Small intestine (tissue), 7 donors: ENCODE results near the gene ACOT7. TPM values are rescaled to one million over a fixed set of nuclear protein-coding genes. Genes with fewer than 3 reads are reported as not detected.
A peak's percentile ranks its signal among the peaks of the same experiment; 100 is the strongest.

Experiments used
- DNase-seq, 2 donors: peaks; one replicate each; pipeline versions ENCODE4 v3.0.0 to v3.0.0-alpha.2; 2013
- FAIRE-seq: peaks from 2 replicates; lab custom pipeline; 2012; peaks lifted over from hg19 to GRCh38; lab: Jason Lieb, UNC
- H3K27ac ChIP-seq, 3 donors: one replicate each; pipeline ENCODE4 v1.5.1; 2013; ENCODE audit warnings: low read length in 2 of 3, mild to moderate bottlenecking in 2 of 3, control low read depth in 1 of 3, inconsistent platforms in 1 of 3, low read depth in 1 of 3, moderate library complexity in 1 of 3
- H3K27me3 ChIP-seq, 3 donors: one replicate each; pipeline ENCODE4 v1.6.1; 2013; ENCODE audit warnings: low read length in 3 of 3, inconsistent platforms in 1 of 3; ENCODE audit not compliant: control insufficient read depth in 3 of 3, insufficient read depth in 3 of 3
- H3K36me3 ChIP-seq, 3 donors: one replicate each; pipeline ENCODE4 v1.6.1; 2013; ENCODE audit warnings: low read length in 3 of 3, inconsistent platforms in 1 of 3, low read depth in 1 of 3, mild to moderate bottlenecking in 1 of 3, moderate library complexity in 1 of 3; ENCODE audit not compliant: control insufficient read depth in 3 of 3, insufficient read depth in 2 of 3
- H3K4me1 ChIP-seq, 3 donors: one replicate each; pipeline ENCODE4 v1.6.1; 2013; ENCODE audit warnings: low read length in 2 of 3, inconsistent platforms in 1 of 3, low read depth in 1 of 3, mild to moderate bottlenecking in 1 of 3, moderate library complexity in 1 of 3; ENCODE audit not compliant: control insufficient read depth in 3 of 3, insufficient read depth in 2 of 3
- H3K4me3 ChIP-seq, 3 donors: one replicate each; pipeline ENCODE4 v1.5.1; 2013; ENCODE audit warnings: low read length in 3 of 3, control low read depth in 1 of 3, inconsistent platforms in 1 of 3, low read depth in 1 of 3, mild to moderate bottlenecking in 1 of 3, moderate library complexity in 1 of 3
- H3K9me3 ChIP-seq, 2 donors: one replicate each; pipeline ENCODE4 v1.6.1; 2013; ENCODE audit warnings: low read depth in 1 of 2, low read length in 1 of 2; ENCODE audit not compliant: control insufficient read depth in 2 of 2, insufficient read depth in 1 of 2
- WGBS, 3 donors: extraction: QIAGEN DNeasy Blood & Tissue Kit; methylation state at CpG; one replicate each; pipeline ENCODE4 v1.1.7; 2013; 5-methylcytosine and 5-hydroxymethylcytosine counted together
- polyA plus RNA-seq, 4 donors: library from polyadenylated mRNA; stranded (reverse) in 3 of 4; unstranded in 1 of 4; fragments of 200-250 nt in 3 of 4; fragments of 120-200 nt in 1 of 4; gene quantifications; one replicate each; pipeline versions ENCODE4 v1.2.1 to v1.2.3, GENCODE V29; 2013
- donor health status: healthy with polysubstance abuse.
- donor health status: control.
- donor health status: control.
- donor health status: Bipolar disorder and iron deficiency.
- donor health status: healthy.

Gene ACOT7
- polyA plus RNA-seq, 4 donors, result 20.3 to 93.8 (median 73.7) TPM

DNA sequence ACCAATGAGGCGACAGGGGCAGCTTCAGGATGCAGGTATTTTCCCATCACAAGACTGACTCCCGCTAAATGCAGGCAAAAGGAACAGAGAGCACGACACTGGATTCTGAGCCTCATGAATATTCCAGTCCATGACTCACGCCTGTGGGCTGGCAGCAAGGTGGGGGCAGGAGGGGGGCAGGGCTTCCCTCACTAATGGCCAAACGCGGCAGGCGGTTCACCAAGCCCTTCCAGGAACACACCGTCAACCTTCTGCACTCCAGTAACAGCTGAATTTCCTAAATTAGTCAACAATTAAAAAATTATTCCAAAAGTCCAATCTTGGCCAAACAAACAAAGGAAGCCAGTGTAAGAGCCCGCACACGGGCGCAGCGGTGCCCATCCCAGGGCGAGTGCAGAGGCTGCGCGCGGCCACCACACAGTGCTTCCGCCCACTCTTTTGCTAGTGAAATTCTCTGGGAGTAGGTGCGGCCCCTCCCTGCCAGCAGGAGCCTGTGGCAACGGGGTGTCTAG, 120.1 kb downstream of the ACOT7 start:
- FAIRE-seq (no peak), DNase-seq (peak; percentile 61 to 65)
- Histone ChIP-seq H3K4me3 (no peak overlapping the region), H3K27ac (peak overlapping the region in 2 of 3 donors; percentile 32 to 37), H3K27me3 (no peaks in the 10 kb centered on the region), H3K9me3 (no peaks in the 10 kb centered on the region), H3K4me1 (peaks cover 0 to 78% (median 10%) of the 10 kb centered on the region in 3 donors), H3K36me3 (peaks cover 0 to 28% (median 8%) of the 10 kb centered on the region in 3 donors)
- 30 to 61% (median 50%) methylated on average over 19 of the region's 19 CpGs for WGBS, 3 donors

GRCh38 chr1:6272868-6273267, 120.7 kb downstream of the ACOT7 start:
- H3K27me3 ChIP-seq, result no peaks in the 10 kb centered on the region
- FAIRE-seq (no peak), DNase-seq (no peak)
- no peak overlapping the region for H3K4me3 ChIP-seq
- H3K36me3 ChIP-seq, result peaks cover 0 to 25% (median 4%) of the 10 kb centered on the region in 3 donors
- peaks cover 0 to 74% (median 10%) of the 10 kb centered on the region in 3 donors for H3K4me1 ChIP-seq
- H3K9me3 ChIP-seq, result no peaks in the 10 kb centered on the region
- peak overlapping the region in 2 of 3 donors; percentile 32 to 37 for H3K27ac ChIP-seq
- WGBS, 3 donors, result 72 to 84% (median 78%) methylated on average over 6 of the region's 6 CpGs

- Histone ChIP-seq H3K4me1 (peaks cover 0 to 70% (median 10%) of the 10 kb centered on the region in 3 donors), H3K36me3 (peaks cover 0 to 26% (median 0%) of the 10 kb centered on the region in 3 donors), H3K9me3 (no peaks in the 10 kb centered on the region), H3K27ac (peak overlapping the region in 1 of 3 donors; percentile 32), H3K27me3 (no peaks in the 10 kb centered on the region), H3K4me3 (no peak overlapping the region)
- FAIRE-seq (no peak), DNase-seq (no peak)
- 82 to 85% (median 83%) methylated on average over 9 of the region's 9 CpGs for WGBS, 3 donors
These were observed 121.1 kb downstream of the ACOT7 start for GRCh38 chr1:6272452-6272851.

DNA sequence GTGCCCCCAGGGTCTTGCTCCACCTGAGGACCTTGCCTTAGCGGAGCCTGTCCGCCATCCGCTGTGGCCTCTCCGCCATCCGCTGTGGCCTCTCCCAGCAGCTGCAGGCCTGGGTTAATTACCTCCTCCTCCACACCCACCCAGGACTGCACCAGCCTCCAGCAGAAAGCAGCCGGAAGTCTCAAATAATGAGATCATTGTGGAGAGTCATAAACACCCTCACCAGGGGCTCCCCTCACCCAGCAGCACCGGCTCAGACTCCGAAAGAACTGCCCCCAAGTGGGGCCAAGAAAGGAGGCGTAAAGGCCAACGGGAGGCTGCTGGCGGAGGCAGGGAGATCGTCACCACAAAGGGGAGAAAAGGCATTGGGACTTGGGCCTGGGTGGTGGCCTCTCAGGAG, 122.0 kb downstream of the ACOT7 start:
- FAIRE-seq (no peak), DNase-seq (peak; percentile 68 to 87)
- Histone ChIP-seq H3K4me3 (no peak overlapping the region), H3K27ac (peak overlapping the region in 2 of 3 donors; percentile 78 to 79), H3K9me3 (no peaks in the 10 kb centered on the region), H3K36me3 (peaks cover 0 to 30% (median 0%) of the 10 kb centered on the region in 3 donors), H3K4me1 (peaks cover 0 to 61% (median 10%) of the 10 kb centered on the region in 3 donors), H3K27me3 (no peaks in the 10 kb centered on the region)
- WGBS, 3 donors, result 19 to 53% (median 36%) methylated on average over 12 of the region's 12 CpGs

DNA sequence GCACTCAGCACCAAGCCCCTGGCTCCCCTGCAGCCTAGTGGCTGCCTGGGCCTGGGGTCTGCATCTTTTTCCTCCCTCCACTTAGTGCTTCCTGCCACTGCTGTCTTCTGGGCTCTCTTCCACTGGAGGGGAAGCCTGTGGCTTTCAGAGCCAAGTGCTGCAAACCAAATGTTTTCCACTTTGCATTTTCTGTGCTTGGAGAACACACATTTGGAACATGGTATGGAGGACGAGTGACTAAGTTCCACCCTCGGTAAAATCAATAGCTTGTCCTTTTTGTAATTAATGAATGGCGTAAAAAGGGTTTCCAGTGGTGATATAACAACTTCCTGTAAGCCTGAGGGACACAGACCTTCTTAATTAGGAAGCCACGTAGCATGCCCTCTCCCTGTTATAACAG, 122.6 kb downstream of the ACOT7 start:
- Histone ChIP-seq H3K27me3 (no peaks in the 10 kb centered on the region), H3K9me3 (no peaks in the 10 kb centered on the region), H3K4me1 (peaks cover 0 to 56% (median 10%) of the 10 kb centered on the region in 3 donors), H3K27ac (peak overlapping the region in 2 of 3 donors; percentile 78 to 79), H3K4me3 (no peak overlapping the region), H3K36me3 (peaks cover 0 to 33% (median under 1%) of the 10 kb centered on the region in 3 donors)
- 25 to 45% (median 38%) methylated on average over 4 of the region's 4 CpGs for WGBS, 3 donors
- DNase-seq (no peak), FAIRE-seq (no peak)

DNA sequence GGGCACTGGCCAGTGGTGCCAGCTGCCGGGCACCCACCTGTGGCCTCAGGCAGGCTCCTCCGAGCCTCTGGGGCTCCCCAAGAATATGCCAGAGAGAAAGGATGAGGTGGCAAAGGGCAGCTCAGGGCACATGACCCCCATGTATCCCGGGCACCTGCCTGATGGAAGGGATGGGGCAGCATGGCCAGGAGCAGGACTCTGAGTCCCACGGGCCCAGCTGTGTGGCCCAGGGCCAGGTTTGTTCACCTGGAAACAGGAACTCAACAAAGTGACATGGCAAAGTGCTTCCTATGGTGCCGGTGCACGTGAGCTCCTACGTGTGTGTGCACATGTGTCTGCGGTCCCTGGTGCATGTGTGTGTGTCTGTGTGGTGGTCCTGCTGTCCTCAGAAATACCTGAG, 123.2 kb downstream of the ACOT7 start:
- no peaks in the 10 kb centered on the region for H3K27me3 ChIP-seq
- no peak overlapping the region for H3K4me3 ChIP-seq

DNA sequence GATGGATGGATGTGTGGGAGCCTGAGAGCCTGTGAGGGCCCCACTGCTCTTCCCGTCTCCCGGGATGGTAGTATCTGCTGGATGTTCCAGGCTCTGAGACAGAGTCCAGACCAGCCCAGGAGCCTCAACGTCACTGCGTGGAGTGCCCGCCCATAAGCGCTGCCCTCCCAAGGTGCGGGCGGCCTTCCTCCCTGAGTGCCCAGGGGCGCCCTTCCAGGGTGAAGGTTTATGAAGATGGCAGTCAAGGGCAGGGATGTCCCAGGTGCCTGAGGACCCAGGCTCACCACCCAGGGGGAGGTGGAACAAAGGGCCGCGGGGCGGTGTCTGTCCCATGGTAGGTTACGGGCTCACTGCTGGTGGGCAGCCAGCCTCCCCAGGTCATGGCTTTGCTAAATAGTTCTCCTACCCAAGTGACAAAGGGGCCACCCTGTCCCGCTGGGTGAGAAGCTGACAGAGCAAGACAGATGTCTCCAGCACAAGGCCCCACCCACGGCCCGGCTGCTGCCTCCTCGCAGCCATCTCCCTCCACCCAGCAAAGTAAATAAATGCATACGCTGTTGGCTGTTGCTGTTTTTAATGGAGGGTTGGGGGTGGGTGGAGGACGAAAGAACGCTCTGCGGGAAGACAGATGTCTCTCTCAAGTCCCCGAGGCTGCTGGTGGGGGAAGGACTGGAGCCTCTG, 123.7 kb downstream of the ACOT7 start:
- peak overlapping the region in 2 of 3 donors; percentile 78 to 79 for H3K27ac ChIP-seq
- no peak overlapping the region for H3K4me3 ChIP-seq
- peaks cover 0 to 57% (median 10%) of the 10 kb centered on the region in 3 donors for H3K4me1 ChIP-seq
- no peaks in the 10 kb centered on the region for H3K27me3 ChIP-seq
- WGBS, 3 donors, result 56 to 63% (median 61%) methylated on average over 21 to 22 of the region's 22 CpGs
- H3K36me3 ChIP-seq, result peaks cover 2 to 27% (median 3%) of the 10 kb centered on the region in 3 donors
- FAIRE-seq (no peak), DNase-seq (peak; percentile 59 to 72)
- no peaks in the 10 kb centered on the region for H3K9me3 ChIP-seq

More for the DNA sequence above, 123.2 kb downstream of the ACOT7 start:
- no peaks in the 10 kb centered on the region for H3K9me3 ChIP-seq
- DNase-seq, result peak in 1 of 2 donors; percentile 52
- H3K36me3 ChIP-seq, result peaks cover 2 to 30% (median 3%) of the 10 kb centered on the region in 3 donors
- H3K4me1 ChIP-seq, result peaks cover 0 to 55% (median 10%) of the 10 kb centered on the region in 3 donors
- H3K27ac ChIP-seq, result peak overlapping the region in 2 of 3 donors; percentile 78 to 79
- no peak for FAIRE-seq
- 16 to 48% (median 38%) methylated on average over 8 of the region's 8 CpGs for WGBS, 3 donors

DNA sequence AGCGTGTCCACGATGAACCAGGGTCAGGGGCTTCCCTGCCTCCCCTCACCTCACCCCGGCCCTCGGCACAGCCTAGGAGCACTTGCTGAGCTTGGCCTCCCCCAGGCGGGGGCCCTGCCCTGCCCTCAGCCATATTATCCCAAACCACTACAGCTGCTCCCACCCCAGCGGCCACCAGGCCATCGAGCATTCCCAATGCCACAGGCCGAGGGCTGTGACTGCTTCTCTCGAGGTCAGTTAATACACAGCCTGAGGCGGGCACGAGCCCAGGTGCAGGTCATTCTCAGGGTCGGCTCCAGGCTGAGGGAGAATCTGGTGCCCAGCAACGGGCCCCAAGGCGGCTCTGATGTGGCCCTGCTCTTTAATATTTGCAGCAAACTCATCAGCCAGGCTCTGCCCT, 124.3 kb downstream of the ACOT7 start:
- Histone ChIP-seq H3K36me3 (peaks cover 2 to 27% (median 3%) of the 10 kb centered on the region in 3 donors), H3K27me3 (no peaks in the 10 kb centered on the region), H3K4me3 (no peak overlapping the region), H3K4me1 (peaks cover 0 to 57% (median 10%) of the 10 kb centered on the region in 3 donors), H3K9me3 (no peaks in the 10 kb centered on the region), H3K27ac (peak overlapping the region in 1 of 3 donors; percentile 78)
- FAIRE-seq (no peak), DNase-seq (no peak)
- WGBS, 3 donors, result 87 to 95% (median 92%) methylated on average over 14 of the region's 14 CpGs
